ENCODE measurements around the gene CNBD2.
"Not testable (repeated sequence)": the region's sequence is repeated elsewhere in the genome, so short reads cannot be mapped to it uniquely, and the experiment has no call there.

The CNBD2 gene

GRCh38 chr20:36028106-36028808, 59.9 kb downstream of the CNBD2 start:
- DNase-seq = no peak

GRCh38 chr20:36030149-36030548, 61.8 kb downstream of the CNBD2 start:
- no peak for DNase-seq

GRCh38 chr20:36031806-36032205, 63.4 kb downstream of the CNBD2 start:
- no peak for DNase-seq

GRCh38 chr20:36034875-36035274, 66.5 kb downstream of the CNBD2 start:
- no peak for DNase-seq

GRCh38 chr20:36035745-36036144, 67.4 kb downstream of the CNBD2 start:
- DNase-seq = no peak

DNA sequence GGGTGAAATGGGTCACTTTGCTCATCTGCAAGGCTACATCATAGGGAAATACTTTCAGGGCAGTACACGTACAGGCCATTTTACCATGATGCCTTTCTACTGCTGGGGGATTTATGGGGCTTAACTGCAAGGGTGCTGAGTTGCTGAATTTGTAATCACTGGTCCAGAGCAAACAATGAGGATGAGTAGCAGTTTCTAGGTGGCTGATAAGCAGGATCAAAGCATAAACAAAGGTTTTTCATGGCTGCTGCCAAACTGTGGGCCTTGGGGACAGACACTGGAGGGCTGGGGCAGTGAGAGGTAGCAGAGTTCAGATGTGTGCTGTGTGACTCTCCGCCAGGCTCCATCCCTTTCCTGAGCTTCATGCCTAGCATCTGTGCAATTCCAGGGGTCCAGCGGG, 68.3 kb downstream of the CNBD2 start:
- no peak for DNase-seq

DNA sequence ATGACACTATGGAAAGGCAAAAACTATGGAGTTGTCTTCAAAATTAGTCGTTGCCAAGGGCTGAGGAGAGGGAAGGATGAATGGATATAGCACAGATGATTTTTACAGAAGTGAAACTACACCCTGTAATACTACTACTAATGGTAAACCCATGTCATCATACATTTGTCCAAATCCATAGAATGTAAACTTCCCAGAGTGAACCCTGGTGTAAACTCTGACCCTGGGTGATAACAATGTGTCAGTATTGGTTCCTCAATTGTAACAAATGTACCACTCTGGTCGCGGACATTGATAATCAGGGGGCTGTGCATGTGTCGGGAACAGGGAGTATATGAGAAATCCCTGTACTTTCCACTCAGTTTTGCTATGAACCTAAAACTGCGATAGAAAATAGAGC, 72.2 kb downstream of the CNBD2 start:
- DNase-seq = no peak

DNA sequence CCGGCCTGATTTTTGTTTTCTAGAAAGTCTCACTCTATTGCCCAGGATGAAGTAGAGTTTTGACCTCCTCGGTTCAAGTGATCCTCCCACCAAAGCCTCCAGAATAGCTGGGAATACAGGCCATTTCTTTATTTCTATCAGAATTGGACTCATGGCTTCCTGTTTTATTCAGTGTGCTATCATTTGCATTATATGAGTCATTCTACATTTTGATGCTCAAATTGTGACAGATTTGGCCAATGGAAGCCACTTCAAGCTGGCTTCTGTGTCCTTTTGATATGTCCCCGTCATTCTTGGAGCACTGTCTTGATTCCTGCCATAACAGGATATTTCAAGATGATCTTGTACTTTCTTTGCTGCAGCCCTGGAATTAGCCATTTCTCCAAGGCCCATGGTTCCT, 75.1 kb downstream of the CNBD2 start:
- DNase-seq = no peak

DNA sequence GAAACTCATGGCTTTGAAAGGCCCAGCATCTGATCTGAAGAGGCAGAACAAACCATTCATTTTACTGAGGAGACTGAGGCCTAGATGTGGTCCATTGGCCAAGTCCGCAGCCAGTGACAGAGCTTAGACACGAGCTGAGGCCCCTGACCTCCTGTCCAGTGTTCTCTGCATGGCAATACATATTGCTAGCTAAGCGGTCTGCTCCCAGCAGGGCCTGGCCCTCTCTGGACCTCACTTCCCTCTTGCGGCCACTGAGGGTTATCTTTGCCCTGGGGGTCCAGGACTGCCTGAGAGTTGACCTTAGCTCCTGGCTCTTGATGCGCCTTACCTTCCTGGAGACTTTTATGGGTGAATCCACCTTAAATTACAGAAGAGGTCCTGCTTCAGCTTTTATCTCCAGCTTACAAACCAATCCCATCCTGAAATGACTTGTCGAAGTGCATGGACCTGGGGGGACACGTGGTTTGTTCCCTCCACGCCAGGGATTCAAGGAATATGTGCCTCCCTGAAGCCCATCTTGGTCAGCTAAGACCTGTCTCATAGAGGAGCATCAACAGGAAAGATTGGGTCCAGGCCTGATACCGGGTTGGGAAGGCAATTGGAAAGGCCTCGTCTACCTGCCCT, 75.6 kb downstream of the CNBD2 start:
- DNase-seq = no peak

GRCh38 chr20:36045373-36045714, 77.0 kb downstream of the CNBD2 start:
- no peak for DNase-seq

GRCh38 chr20:36046073-36046798, 77.8 kb downstream of the CNBD2 start:
- not testable (repeated sequence) for DNase-seq

GRCh38 chr20:36049408-36049807, 81.0 kb downstream of the CNBD2 start:
- not testable (repeated sequence) for DNase-seq

- peak; percentile 96 for DNase-seq
Observed at GRCh38 chr20:36050436-36051317, 82.3 kb downstream of the CNBD2 start.

DNA sequence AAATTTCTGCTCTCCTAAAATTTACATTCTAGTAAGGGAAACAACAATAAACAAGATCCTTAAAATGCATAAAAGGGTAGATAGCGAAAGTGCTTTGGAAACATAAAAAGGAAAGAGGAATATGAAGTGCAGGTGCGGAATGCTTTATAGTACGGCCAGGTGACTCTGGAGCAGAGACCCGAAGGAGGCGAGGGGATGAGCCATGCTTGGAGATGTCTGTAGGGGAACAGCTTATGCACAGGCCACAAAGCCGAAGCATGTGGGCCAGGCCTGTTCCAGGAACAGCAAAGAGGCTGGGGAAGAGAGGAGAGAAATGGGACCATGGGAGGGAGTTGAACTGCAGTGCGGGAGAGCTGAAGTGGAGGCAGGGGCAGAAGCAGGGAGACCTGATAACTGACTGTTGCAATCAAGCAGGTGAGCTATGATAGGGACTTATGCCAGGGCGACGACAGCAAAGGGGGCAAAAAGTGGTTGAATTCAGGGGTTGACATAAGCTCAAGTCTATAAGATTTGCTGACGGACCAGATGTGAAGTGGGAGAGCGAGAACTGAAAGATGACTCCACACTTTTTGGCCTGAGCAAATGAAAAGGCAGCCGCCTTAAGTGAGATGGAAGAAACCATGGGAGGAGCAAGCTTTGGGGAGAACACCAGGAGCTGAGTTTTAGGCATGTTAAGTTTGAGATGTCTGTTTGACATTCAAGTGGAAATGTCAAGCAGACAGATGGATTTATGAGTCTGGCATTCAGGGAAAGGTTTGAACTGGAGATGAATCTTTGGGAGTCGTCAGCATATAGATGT, 83.1 kb downstream of the CNBD2 start:
- DNase-seq = no peak

GRCh38 chr20:36052117-36052513, 83.7 kb downstream of the CNBD2 start:
- no peak for DNase-seq

- DNase-seq = not testable (repeated sequence)
Observed at GRCh38 chr20:36053863-36054518, 85.6 kb downstream of the CNBD2 start.

GRCh38 chr20:36055145-36055544, 86.8 kb downstream of the CNBD2 start:
- no peak for DNase-seq

GRCh38 chr20:36060676-36061075, 92.3 kb downstream of the CNBD2 start:
- DNase-seq = no peak

- no peak for DNase-seq
Observed at GRCh38 chr20:36061754-36062153, 93.4 kb downstream of the CNBD2 start.

DNA sequence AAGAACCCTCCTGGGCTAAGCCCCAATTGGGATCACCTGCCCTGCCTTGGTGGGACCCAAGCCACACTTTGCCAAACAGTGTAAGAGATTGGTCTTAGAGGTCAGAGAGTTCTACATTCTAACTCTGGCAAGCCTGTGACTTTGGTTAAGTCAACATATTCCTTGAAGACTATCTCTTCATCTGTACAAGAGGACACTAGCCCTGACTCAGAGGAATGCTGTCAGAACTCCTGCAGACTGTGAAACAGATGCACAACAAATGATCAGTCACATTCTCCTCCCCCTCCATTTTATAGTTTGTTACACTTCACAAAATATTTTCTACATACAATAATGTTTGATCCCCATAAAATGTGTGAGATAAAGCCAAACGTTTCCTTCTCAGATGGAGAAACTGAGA, 94.4 kb downstream of the CNBD2 start:
- no peak for DNase-seq

DNA sequence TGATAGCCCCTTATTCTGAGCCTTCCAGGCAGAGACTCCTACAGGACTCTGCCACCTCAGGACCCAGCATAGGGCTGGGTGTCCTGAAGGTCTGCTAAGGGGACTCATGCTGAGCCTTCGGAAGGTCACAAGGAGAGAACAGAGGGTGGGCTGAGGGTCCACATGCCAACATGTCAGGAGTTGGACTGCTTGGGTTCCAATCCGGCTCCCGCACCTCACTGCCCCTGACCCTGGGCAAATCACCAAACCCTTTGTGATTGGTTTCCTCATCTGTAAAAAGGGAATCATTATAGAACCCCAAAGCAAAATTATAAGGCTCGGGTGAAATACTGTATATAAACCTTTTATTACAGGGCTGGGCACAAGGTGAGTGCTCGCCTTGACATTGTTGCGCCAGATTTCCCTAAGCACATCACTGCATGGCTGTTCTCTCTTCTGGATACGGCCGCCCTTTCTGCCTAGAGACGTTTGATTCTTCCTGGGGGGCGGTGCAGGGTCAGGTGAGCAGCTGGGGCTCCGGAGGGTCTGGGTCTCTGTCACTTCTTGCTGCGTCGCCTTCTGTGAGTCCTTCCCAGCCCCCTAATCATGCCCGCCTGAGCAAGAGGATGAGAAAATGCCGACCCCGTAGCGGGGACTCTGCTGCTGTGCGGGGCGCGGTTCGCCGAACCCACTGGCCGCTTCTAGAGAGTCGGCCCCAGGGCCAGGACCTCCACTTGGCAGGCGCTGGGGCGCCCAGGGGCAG, 95.7 kb downstream of the CNBD2 start:
- peak; percentile 50 for DNase-seq

All from NCI-H345 (cell line).